AG10803 (cell line): ENCODE results near the gene RANBP3.

Experiments used
- DNase-seq: peaks from one replicate; pipeline ENCODE4 v3.0.0; 2010; ENCODE audit warnings: low read depth
- H3K4me3 ChIP-seq: 2 replicates; pipeline ENCODE4 v1.5.1; 2011; ENCODE audit warnings: mild to moderate bottlenecking, low read length, control low read depth
- CTCF ChIP-seq: conservative IDR thresholded peaks from 2 replicates; pipeline ENCODE4 v1.5.1; 2011; ENCODE audit warnings: mild to moderate bottlenecking, low read length, control low read depth, inconsistent platforms

The RANBP3 gene

GRCh38 chr19:5996102-5996501, 18.2 kb upstream of the RANBP3 start:
- no peak overlapping the region for H3K4me3 ChIP-seq
- no peak for DNase-seq
- no peak for TF ChIP-seq CTCF

GRCh38 chr19:5995606-5996005, 17.7 kb upstream of the RANBP3 start:
- H3K4me3 ChIP-seq, result no peak overlapping the region
- no peak for TF ChIP-seq CTCF
- no peak for DNase-seq

- H3K4me3 ChIP-seq, result no peak overlapping the region
- DNase-seq, result no peak
- no peak for TF ChIP-seq CTCF
Observed at GRCh38 chr19:5994405-5995165, 16.6 kb upstream of the RANBP3 start.

GRCh38 chr19:5993648-5994358, 15.9 kb upstream of the RANBP3 start:
- DNase-seq, result peak; percentile 11
- no peak overlapping the region for H3K4me3 ChIP-seq
- no peak for TF ChIP-seq CTCF

GRCh38 chr19:5993201-5993600, 15.3 kb upstream of the RANBP3 start:
- TF ChIP-seq CTCF, result no peak
- DNase-seq, result no peak
- no peak overlapping the region for H3K4me3 ChIP-seq

GRCh38 chr19:5992756-5993155, 14.8 kb upstream of the RANBP3 start:
- no peak overlapping the region for H3K4me3 ChIP-seq
- DNase-seq, result no peak
- no peak for TF ChIP-seq CTCF

GRCh38 chr19:5991244-5991838, 13.4 kb upstream of the RANBP3 start:
- no peak for TF ChIP-seq CTCF
- DNase-seq, result no peak
- H3K4me3 ChIP-seq, result no peak overlapping the region
